ENCODE data around the gene SLC22A8. TPM values are rescaled to one million over a fixed set of nuclear protein-coding genes. Genes with fewer than 3 reads are reported as not detected.

SLC22A8 gene
- total RNA-seq, 1 experiment from 2014 or later: not detected

DNA sequence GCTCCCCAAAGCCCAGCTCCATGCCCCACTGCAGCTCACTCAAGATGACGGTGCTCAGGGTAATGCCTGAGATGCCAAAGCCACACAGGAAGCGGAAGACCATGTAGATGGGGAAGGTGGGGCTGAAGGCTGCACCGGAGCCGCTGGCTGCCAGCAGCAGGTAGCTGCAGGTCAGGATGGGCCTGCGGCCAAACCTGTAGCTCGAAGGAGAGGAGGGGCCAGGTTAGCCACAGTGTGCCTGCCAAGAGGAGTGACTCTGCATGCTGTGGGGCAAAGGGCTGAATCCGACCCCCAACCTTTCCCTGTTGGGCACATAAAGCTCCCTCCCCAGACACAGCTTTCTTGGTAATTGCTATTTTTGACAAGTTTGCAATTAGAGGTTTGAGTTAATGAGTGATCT is 16.0 kb downstream of the SLC22A8 start:
- POLR2A ChIA-PET (ENCODE audit: low non-redundant PET): no interaction called here

GRCh38 chr11:62999156-62999555 is 16.5 kb downstream of the SLC22A8 start:
- CTCF ChIA-PET: no interaction called here
- intact Hi-C loops (cut with micrococcal nuclease; ENCODE audit: unreplicated experiment): no loop called here
- Histone ChIP-seq H3K4me1 (ENCODE audit: insufficient read depth, low read length, poor library complexity, severe bottlenecking) (no peaks in the 10 kb centered on the region), H3K36me3 (ENCODE audit: insufficient read depth, low read length, poor library complexity, severe bottlenecking) (no peaks in the 10 kb centered on the region), H3K4me3 (ENCODE audit: low read depth, low read length, poor library complexity, severe bottlenecking) (no peak overlapping the region), H3K9me3 (ENCODE audit: low read depth, low read length, poor library complexity, severe bottlenecking) (no peaks in the 10 kb centered on the region), H3K27me3 (replicated peaks; ENCODE audit: insufficient read depth, low read depth, low read length, poor library complexity) (no peaks in the 10 kb centered on the region), H3K27ac (ENCODE audit: low read depth, low read length, poor library complexity, severe bottlenecking) (no peak overlapping the region)
- BruUV-seq (replicated peaks): no TSS peak
- POLR2A ChIA-PET (ENCODE audit: low non-redundant PET): no interaction called here
- no peak for DNase-seq (ENCODE audit: low spot score)
- no peak for TF ChIP-seq EZH2 (IDR thresholded peaks at IDR 0.05; ENCODE audit: borderline replicate concordance, low read depth, low read length, poor library complexity, severe bottlenecking)
- TF ChIP-seq, protein P1, sequence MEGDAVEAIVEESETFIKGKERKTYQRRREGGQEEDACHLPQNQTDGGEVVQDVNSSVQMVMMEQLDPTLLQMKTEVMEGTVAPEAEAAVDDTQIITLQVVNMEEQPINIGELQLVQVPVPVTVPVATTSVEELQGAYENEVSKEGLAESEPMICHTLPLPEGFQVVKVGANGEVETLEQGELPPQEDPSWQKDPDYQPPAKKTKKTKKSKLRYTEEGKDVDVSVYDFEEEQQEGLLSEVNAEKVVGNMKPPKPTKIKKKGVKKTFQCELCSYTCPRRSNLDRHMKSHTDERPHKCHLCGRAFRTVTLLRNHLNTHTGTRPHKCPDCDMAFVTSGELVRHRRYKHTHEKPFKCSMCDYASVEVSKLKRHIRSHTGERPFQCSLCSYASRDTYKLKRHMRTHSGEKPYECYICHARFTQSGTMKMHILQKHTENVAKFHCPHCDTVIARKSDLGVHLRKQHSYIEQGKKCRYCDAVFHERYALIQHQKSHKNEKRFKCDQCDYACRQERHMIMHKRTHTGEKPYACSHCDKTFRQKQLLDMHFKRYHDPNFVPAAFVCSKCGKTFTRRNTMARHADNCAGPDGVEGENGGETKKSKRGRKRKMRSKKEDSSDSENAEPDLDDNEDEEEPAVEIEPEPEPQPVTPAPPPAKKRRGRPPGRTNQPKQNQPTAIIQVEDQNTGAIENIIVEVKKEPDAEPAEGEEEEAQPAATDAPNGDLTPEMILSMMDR (conservative IDR thresholded peaks at IDR 0.05; ENCODE audit: low read depth, low read length): no peak

More for the DNA sequence above, 16.0 kb downstream of the SLC22A8 start:
- DNase-seq (ENCODE audit: low spot score): no peak
- no peaks in the 10 kb centered on the region for H3K36me3 ChIP-seq (ENCODE audit: insufficient read depth, low read length, poor library complexity, severe bottlenecking)
- CTCF ChIA-PET: no interaction called here
- TF ChIP-seq EZH2 (IDR thresholded peaks at IDR 0.05; ENCODE audit: borderline replicate concordance, low read depth, low read length, poor library complexity, severe bottlenecking): no peak
- no TSS peak for BruUV-seq (replicated peaks)
- H3K4me1 ChIP-seq (ENCODE audit: insufficient read depth, low read length, poor library complexity, severe bottlenecking): no peaks in the 10 kb centered on the region
- H3K9me3 ChIP-seq (ENCODE audit: low read depth, low read length, poor library complexity, severe bottlenecking): no peaks in the 10 kb centered on the region
- intact Hi-C loops (cut with micrococcal nuclease; ENCODE audit: unreplicated experiment): no loop called here
- no peak overlapping the region for H3K4me3 ChIP-seq (ENCODE audit: low read depth, low read length, poor library complexity, severe bottlenecking)
- H3K27me3 ChIP-seq (replicated peaks; ENCODE audit: insufficient read depth, low read depth, low read length, poor library complexity): no peaks in the 10 kb centered on the region
- H3K27ac ChIP-seq (ENCODE audit: low read depth, low read length, poor library complexity, severe bottlenecking): no peak overlapping the region

- H3K36me3 ChIP-seq (ENCODE audit: insufficient read depth, low read length, poor library complexity, severe bottlenecking): no peaks in the 10 kb centered on the region
- H3K9me3 ChIP-seq (ENCODE audit: low read depth, low read length, poor library complexity, severe bottlenecking): no peaks in the 10 kb centered on the region
- H3K27ac ChIP-seq (ENCODE audit: low read depth, low read length, poor library complexity, severe bottlenecking): no peak overlapping the region
- no TSS peak for BruUV-seq (replicated peaks)
- DNase-seq (ENCODE audit: low spot score): no peak
- intact Hi-C loops (cut with micrococcal nuclease; ENCODE audit: unreplicated experiment): no loop called here
- H3K4me3 ChIP-seq (ENCODE audit: low read depth, low read length, poor library complexity, severe bottlenecking): no peak overlapping the region
- ChIA-PET POLR2A (ENCODE audit: low non-redundant PET) (no interaction called here), CTCF (no interaction called here)
- no peaks in the 10 kb centered on the region for H3K27me3 ChIP-seq (replicated peaks; ENCODE audit: insufficient read depth, low read depth, low read length, poor library complexity)
- TF ChIP-seq, protein P1 (conservative IDR thresholded peaks at IDR 0.05; ENCODE audit: low read depth, low read length): no peak
- TF ChIP-seq EZH2 (IDR thresholded peaks at IDR 0.05; ENCODE audit: borderline replicate concordance, low read depth, low read length, poor library complexity, severe bottlenecking): no peak
- no peaks in the 10 kb centered on the region for H3K4me1 ChIP-seq (ENCODE audit: insufficient read depth, low read length, poor library complexity, severe bottlenecking)
Observed at GRCh38 chr11:62996271-62996670, 19.4 kb downstream of the SLC22A8 start.

DNA sequence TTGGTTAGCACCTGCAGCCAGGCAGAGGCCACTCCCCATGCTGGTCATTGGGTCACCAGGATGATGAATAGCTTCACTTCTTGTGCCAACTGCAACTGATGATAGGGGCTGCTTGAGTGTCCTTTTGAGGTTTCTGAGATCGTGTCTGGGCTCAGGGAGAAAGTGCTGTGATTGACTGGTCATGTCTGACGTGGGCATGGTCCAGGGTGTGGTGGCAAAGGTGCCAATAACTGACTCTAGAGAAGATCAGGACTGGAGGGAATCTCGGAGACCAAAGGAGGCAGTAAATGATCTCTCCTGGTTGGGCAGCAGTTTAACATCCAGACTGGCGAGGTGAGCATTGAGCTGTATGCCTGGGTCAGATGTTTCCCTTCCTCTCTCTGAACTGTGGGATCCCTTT is 20.9 kb downstream of the SLC22A8 start:
- Histone ChIP-seq H3K4me3 (ENCODE audit: low read depth, low read length, poor library complexity, severe bottlenecking) (no peak overlapping the region), H3K9me3 (ENCODE audit: low read depth, low read length, poor library complexity, severe bottlenecking) (no peaks in the 10 kb centered on the region), H3K4me1 (ENCODE audit: insufficient read depth, low read length, poor library complexity, severe bottlenecking) (no peaks in the 10 kb centered on the region), H3K27ac (ENCODE audit: low read depth, low read length, poor library complexity, severe bottlenecking) (no peak overlapping the region), H3K36me3 (ENCODE audit: insufficient read depth, low read length, poor library complexity, severe bottlenecking) (no peaks in the 10 kb centered on the region), H3K27me3 (replicated peaks; ENCODE audit: insufficient read depth, low read depth, low read length, poor library complexity) (no peaks in the 10 kb centered on the region)
- TF ChIP-seq EZH2 (IDR thresholded peaks at IDR 0.05; ENCODE audit: borderline replicate concordance, low read depth, low read length, poor library complexity, severe bottlenecking): no peak
- TF ChIP-seq, protein P1 (conservative IDR thresholded peaks at IDR 0.05; ENCODE audit: low read depth, low read length): no peak
- no TSS peak for BruUV-seq (replicated peaks)
- CTCF ChIA-PET: no interaction called here
- intact Hi-C loops (cut with micrococcal nuclease; ENCODE audit: unreplicated experiment): no loop called here
- no peak for DNase-seq (ENCODE audit: low spot score)
- POLR2A ChIA-PET (ENCODE audit: low non-redundant PET): interaction anchor here (0.7 kb wide), 1 partner anchor 21 kb away, joined by 3 read pairs; no protein-coding TSS in a partner anchor

Measured in A673 (cell line).